ENCODE results near the gene IRF2BPL.
A peak's percentile ranks its signal among the peaks of the same experiment; 100 is the strongest.

The IRF2BPL gene

DNA sequence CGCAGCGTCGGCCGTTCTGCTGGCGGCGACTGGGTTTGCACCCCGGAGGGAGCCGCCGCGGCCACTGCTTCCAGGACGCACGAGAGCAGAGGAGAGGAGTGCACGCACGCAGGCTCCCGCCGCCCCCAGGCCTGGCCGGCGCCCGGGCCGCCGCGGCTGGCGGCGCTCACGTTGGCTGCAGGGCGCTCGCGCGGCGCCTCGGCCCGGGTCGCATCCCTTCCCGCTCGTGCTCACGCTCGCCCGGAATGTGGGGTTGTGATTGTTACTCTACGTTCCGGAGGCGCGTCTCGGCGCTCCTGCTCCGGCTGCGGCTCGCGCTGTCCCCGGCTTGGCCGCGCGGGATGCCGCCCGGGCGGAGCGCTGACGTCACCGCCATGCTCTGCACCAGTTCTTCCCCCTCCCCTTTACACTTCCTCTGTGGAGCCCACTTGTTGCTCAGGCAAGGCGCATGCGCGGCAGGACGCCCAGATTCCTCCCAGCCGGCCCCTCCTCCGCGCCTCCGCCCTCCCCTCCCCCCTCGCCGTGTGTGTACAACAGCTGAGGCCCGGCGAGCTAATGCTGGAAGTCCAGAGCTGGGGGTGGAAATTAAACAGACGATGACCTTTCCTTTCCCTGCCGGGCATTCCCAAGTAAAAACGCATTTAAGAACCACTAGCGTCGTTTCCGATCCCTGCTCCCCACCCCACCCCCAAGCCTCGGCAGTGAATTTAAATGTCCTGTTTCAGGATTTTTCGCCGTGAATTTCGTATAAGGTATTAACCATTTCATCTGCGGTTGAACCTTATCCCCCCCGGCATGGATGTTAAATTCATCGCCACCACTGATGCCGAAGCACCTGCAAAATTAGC lies at the start of gene IRF2BPL:
TSS of gene IRF2BPL (minus strand) at position 325 of the 848 bp plus-strand sequence. CDS start 916 bp downstream, outside the sequence.
- DNase-seq, result peak; percentile 98

DNA sequence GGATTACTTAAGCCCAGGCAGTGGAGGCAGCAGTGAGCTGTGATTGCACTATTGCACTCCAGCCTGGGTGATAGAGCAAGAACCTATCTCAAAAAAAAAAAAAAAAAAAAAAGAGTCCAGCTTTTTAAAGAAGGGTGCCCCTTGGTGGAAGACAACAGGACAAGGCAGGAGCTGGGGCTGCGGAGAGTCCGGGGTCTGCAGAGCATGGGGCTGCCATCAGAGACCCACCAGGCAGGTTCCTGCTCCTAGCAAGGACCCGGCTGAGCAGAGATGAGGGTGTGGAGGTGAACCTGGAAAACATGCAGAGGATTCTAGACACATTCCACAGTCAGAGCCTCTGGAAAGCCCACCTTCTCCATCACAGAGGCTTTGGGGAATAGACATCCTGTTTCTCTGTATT lies 48.5 kb upstream of the IRF2BPL start:
- DNase-seq, result no peak

DNA sequence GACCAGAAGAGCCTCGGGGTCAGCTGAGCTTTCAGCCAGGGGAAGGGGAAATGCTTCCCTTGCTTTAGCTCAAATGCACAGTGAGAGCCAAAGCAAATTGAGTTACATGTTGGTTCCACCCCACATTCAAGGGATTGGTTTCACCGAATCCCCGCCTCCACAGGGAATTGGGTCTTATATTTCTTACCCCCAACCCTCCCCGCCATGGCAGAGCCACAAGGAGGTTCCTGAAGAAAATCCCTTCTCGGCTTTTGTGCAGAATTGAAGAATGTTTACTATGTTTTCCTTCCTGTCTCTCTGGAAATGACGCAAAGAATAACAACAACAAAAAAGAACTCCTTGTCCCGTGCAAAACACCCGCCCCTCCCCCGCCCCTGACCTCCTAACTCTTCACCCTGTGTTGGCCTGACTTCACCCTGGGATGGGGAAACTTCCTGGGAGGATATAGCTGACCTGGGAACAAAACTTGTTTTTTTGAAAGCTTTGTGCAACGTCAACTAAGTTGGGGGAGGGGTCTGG lies 47.7 kb upstream of the IRF2BPL start:
- DNase-seq, result no peak

DNA sequence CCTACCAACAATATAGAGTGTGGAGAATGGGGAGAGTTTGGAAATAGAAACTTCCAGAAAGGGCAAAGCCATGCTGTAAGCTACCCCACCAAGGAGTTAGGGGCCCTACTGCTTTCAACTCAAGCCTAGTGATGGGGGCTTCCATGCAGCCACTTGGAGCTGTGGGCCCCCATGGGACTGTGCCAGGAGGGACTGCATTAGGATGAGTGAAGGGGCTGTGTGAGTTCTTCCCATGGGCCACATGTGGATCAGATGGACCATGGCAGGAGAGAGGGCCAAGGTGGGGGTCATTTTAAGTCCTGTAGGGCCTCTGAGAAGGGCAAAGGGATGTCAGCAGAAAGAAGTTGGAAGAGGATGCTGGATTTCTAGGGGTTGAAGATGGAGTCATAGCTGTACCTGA lies 46.5 kb upstream of the IRF2BPL start:
- no peak for DNase-seq

DNA sequence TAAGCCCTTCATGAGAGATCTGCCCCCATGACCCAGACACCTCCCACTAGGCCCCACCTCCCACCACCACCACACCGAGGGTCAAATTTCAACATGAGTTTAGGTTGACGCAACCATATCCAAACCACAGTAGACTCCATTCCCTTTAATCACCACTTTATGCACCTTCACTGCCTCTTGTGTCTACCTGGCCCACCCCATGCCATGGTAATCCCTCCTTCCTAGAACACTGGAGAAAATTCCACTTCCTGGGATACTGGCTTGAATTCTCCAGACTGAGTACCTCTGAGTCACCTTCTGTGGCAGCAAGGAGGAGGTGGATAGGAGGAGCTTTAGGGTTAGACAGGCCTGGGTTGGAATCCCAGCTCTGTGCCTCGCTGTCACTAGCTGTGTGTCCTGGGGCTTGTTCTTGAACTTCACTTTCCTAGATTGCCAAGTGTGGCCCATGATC lies 43.5 kb upstream of the IRF2BPL start:
- no peak for DNase-seq

DNA sequence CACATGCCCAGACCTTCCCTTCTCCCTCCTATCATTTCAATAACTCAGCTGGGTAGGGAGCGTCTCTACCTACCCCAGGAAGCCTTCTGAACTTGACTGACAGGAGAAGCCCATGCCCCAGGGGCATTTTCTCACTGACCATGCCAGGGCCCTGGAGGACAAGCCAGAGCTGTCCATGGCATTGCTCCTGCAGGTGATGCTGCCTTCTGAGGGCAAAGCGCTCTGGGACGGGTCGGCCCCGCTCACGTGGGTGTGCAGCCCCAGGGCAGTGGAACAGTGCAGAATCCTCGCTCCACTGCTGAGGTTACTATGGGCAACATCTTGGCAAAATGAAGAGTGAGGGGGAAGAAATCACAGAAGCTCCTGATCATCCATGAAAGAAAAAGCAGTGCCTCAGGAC lies 41.0 kb upstream of the IRF2BPL start:
- DNase-seq, result no peak

DNA sequence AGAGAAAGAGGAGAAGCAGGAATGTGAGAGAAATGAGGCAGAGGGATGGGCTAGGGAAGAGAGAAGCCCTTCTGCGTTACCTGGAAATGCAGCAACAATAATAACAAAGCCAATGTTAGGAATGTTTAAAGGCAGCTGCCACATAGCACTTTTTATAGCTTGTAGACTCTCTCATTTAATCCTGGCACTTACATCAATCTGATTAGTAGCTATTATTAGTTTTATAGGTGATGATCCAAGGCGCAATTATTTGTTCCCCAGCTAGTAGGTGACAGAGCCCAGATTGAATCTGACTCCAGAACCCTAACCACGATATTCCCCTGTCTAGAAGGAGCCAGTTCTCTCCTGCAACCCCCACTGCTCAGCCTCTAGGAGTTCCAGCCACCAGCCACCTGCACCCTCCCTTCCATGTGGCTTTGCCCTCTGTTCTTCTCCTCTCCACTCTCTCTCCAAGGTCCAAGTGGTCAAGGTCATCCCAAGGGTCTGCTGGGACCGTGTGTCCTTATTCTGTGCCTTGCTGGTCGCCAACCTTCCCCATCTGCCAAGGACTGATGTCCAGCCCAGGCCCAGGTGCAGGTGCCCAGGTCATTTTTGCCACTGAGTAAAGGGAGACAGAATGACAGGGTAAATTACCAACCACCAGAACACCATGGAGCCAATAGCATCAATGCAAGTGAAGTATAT lies 40.2 kb upstream of the IRF2BPL start:
- no peak for DNase-seq

DNA sequence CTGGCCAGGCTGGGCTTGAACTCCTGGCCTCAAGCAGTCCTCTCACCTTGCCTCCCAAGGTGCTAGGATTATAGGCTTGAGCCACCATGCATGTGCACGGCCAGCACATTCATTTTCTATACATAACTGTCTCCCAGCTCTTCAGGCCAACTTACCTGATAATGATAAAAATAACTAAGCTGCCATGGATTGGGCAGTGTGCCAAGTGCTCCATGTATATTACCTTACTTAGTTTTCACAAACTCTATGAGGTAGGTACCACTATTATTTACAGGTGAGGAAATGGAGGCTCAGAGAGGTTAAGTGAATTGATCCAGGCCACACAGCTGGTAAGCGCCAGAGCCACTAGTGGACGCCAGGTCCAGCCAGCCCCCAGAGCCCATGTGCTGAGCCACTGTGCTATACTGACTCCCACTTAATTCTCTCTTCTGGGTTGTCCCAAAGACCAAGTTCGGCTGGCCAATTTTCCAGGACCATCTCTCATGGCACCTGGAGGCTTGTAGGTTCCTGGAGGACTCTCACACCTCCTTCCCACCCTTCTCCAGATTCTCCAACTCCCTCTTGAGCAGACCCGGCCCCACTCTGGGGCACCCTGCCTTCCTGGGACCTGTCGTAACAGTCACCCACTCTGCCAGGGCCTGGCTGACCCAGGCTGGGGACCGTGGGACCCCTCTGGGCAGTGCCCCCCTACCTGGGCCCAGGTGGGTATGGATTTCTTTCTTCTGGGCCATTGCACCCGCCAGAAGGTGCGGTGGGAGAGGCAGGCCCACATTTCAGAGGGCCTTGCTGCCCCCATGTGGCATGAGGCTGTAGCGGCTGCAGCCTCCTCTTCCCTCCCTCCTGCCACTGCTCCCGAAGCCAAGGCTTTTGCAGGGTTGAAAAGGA lies 39.4 kb upstream of the IRF2BPL start:
- peak; percentile 84 for DNase-seq

DNA sequence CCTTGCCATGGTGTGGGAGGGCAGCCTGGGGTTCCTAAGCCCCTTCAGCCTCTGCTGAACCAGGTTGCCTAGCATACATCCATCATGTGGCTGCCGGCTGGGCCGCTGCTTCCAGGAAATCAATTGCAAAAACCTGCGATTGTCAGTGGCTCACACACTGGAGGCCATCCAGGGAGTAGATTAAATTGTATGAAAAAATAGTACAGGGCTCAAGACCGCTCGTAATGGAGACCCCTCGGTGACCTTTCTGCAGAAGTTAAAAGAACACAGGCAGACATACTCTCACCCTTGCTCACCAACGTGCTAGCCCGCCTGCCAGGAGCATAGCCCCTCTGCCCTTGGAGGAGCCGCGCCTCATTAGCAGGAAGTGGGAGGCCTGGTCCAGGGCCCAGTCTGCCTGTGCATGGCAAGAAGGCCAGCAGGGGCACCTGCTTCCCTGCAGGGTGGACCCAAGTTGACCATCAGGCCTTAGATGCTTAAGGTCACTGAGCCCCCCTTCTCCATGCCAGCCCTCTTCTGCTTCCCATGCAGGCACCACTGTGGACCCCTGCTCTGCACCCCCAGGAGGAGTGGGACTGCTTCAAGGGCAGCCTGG lies 38.2 kb upstream of the IRF2BPL start:
- no peak for DNase-seq

DNA sequence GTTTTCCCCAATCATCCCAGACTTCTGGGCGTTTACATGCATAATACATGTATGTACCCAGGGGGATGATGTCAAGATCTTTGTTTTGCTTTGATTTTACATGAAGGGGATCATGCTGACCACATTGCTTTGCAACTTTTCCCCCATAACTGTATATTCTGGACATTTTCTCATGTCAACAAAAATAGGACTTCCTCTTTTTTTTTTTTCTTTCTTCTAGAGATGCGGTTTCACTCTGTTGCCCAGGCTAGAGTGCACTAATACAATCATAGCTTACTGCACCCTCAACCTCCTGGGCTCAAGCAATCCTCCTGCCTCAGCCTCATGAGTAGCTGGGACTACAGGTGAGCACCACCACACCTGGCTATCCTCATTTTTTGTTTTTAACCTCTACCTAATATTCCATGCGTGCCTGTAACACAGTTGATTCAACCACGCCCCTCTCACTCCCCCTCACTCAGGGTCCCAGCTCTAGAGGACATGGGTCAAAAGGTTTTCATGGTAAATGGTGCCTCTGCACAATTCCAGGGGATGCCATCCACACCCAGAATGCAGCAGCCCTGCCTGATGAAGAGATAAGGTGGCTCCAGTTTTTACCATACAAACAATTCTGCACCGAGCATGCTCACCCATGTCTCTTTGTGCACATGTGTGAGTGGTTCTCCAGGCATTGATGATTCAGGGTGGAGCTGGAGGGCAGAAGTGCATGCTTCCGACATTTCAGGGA lies 37.5 kb upstream of the IRF2BPL start:
- no peak for DNase-seq

DNA sequence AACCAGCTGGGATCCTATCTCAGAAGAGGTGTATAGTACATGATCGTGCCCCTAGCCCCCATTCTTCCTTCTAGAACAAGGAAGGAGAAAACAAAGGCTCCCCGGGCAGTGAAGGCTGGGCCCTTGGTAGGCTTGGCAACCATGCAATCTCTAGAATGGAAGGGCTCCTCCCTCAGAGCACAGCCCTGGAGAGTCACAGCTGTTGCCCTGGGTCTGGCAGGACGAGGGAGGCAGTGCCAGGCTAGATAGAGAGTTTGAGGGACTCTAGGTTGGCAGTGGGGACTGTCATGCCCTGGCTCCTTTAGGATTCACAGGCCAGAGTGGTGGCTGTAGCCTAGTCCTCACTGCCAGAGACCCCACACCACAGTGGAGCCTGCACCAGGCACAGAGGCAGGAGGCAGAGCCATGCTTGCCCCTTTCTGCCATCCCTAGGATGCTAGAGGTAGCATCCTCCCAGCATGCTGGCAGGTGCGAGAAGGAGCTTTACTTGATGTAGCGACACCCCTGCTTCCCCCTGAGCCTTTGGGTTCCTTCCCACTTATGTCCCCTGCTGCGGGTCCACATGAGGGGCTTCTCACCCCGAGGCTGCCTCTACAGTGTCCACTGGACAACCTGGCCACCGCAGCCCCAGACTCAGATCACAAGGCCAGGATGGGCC lies 36.1 kb upstream of the IRF2BPL start:
- DNase-seq, result no peak

DNA sequence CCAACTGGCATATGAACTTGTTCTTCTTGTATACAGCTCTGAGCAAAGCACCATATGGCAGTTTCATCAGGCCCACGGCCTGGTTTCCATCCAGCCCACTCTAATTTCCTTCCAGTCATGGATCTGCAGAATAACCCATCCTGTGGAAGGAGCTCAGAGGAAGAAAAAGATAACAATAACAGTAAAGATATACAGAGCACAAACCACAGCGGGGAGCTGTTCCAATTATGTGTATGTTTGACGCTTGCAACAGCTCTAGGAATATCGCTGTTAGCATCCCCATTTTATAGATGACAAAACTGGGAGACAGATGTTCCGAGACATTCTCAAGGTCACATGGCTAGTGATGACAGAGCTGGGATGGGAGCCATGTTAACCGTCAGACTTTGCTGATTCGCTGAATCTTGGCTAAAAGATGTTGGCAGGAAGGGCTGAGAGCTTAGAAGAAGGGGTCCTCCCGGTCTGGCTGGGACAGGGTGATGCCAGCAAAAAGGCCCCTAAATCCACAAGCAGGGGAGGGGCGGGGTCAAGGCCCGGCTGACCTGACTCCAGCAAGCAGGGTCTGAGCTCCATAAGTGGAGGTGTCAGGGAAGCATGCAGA lies 35.2 kb upstream of the IRF2BPL start:
- DNase-seq, result no peak

DNA sequence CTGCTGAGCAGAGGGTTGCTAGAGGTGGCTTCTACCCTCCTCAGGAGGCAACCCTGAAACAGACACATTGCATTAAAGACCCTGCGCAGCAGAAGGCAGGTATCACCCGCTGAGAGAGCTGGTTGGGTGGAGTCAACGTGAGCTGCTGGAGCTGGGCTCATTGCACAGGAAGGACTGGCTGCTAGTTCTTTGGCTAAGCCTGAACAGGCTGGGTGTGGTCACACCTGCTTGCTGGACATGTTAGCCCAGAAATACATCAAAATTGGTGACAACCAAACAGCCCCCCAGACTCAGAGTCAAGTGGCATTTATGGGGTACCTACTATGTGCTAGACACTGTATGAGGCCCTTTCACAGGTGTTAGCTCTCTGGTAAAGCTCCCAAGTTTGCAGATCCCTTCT lies 33.8 kb upstream of the IRF2BPL start:
- no peak for DNase-seq

DNA sequence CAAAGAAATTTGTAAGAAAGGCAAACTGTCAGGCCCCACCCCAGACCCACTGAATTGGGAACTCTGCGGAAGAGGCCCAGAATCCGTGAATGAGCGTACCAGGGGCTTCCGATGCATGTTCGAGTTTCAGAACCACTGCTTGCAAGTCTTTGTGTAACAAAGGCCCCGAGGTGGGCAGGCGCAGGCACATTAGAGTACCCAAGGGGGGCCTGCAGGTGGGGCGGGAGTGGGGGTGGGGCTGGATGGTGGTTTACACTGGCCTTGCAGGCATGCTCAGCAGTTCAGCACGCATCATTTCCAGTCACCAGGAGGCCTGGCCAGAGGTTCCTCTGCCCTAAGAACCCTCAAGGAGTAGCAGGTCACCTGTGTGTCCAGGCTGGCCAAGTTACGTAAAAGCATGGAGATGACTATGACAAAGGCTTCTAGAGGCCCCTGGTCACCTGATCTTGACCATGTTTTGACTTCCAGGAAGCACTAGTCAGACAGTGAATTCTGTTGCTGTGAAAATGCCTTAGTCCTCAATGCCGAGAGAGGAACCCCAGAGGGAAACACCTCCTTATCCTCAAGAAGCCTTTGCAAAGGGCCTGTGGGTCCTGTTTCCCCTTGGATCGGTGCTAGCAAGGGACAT lies 33.2 kb upstream of the IRF2BPL start:
- DNase-seq, result no peak

DNA sequence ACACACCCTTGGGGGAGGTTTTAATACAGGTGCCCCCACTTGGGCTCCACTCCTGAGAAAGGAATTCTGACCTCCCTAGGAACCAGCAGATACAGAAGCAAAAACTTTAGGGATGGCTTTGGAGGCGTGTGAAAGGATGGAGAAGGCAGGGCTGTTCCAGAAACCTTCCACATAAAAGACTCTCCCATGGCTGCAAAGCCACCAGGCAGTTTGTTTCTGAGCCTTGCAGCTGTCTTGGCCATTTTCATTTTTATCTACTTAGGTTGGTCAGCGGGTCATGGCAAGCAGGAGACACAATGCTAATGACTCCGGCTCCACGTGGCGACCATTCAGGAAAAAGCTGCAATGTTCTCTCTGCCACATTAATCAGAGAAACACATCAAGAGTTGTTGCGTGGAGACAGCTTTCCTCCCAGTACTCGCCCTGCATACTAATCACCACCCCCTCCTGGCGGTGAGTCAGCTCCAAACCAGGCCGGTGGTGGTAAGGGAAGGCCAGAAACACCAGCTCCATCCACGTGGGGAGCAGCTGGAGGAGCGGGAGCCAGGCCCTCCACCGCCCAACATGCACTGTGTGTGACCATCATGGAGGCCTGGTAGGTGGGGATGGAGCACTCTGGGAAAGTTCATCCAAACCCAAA lies 30.9 kb upstream of the IRF2BPL start:
- no peak for DNase-seq

DNA sequence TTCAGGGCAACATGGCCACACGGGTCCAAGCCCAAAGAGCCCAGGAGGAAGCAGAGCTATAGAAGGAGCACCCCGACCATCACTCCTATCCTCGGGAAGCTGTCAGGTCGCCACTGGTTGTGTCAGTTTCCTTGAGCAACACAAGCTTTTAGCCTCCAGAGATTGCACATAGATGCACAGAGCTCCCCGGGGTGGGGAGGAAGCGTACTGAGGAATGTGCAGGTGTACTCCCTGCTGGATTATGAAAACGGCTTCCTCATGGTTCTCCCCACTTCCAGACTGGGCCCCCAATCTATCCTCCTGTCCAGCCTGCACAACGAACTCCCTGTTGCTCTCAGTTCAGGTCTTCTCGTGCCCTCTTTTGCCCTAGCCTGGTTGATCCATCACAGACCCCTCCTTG lies 30.3 kb upstream of the IRF2BPL start:
- no peak for DNase-seq

DNA sequence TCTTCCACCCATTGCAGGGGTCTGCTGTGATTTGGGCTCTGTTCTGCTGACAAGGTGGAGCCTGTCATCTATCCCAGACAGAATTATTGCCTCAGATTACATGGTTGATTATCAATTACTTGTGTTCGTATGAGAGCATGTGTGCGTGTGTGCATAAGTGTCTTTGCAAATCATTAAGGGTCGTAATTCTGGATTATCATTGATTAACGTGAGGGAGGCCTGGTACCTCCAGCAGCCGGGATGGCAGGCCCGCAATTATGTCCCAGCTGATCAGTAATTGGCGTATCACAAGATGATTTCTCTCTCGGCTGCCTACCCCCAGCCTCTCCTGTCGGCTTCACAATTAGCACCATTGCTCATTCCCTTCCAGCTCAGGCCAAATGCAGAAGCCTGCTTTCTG lies 29.6 kb upstream of the IRF2BPL start:
- DNase-seq, result no peak

DNA sequence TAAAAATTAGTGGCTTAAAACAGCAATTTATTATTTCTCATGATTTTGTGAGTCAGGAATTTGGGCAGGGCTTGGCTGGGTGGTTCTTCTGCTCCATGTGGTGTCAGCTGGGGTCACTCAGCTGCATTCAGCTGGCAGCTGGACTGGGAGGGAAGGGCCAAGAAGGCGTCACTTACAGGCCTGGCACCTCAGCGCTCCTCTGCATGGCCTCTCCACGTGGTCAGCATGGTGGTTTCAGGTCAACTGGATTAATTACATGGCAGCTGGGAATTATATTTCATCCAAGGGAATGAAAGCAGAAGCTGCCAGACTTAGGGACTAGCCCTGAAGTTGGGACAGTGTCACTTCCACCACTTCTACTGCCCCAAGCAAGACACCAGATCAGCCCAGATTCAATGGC lies 27.5 kb upstream of the IRF2BPL start:
- no peak for DNase-seq

DNA sequence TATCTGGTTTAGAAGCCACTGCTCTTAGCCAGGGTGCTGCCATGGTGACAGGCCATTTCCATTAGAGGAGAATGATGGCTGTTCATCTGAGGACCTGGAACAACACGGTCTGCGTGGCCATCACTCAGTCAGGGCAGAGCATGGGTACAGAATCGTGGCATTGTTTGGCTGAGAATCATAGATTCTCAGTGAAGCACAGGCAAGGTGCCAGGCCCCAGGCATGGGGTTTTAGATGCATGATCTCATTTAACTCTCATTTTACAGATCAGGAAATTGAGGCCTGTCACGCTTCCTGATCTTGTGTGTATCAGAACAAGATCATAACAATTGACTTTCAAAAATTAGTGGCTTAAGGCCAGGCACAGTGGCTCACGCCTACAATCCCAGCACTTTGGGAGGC lies 26.8 kb upstream of the IRF2BPL start:
- DNase-seq, result no peak

Data from NCI-H1105 treated with DMSO at 0.1 percent for 48 hours (cell line).